ENCODE data around the gene DDX39B.

- TF ChIP-seq CTCF (IDR thresholded peaks at IDR 0.05) (no peak), POLR2A (IDR thresholded peaks at IDR 0.05) (no peak)
These were observed 9.8 kb downstream of the DDX39B start for GRCh38 chr6:31531771-31532643.
